Measurements from ENCODE around the gene OR51B6.

Gene OR51B6

DNA sequence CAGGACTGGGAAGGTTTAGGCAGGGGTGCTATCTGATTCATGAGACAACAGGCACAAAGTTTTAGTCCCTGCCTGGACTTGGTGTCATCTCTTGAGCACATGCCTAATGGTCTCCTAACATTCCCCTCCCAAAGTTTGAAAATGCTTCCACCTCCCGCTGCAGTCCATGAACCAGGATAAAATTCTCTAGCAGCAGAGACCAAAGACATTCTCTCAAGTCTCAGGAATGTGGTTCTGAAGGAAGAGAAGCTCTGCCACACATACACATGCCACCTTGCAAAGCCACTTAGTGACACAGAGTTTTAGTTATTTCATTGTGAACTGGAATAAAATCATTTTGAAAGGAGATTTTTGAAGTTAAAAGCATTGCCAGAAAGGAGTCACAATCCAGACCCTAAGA is 15.5 kb downstream of the OR51B6 start:
- no peak for DNase-seq

DNA sequence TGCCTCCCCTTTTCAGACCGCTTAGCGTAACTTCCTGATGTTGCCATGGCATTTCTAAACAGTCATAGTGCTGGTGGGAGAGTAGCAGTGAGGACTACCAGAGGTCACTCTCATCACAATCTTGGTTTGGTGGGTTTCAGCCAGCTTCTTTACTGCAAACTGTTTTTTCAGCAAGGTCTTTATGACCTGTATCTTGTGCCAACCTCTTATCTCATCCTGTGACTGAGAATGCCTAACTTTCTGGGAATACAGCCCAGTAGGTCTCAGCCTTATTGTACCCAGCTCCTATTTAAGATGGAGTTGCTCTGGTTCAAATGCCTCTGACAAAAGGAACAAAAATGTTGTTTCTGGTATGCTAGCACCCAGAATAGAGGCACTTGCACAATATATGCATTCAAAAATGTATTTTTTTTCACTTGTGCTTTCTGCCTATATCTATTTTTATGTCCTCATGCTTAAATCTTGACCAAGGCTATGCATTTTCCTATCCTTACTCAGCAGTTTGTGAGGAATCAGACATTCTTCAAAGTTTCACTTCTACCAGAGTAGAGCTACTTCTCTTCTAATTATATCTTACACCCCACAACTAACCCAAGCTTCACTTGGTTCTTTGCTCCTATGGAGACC is 16.3 kb downstream of the OR51B6 start:
- DNase-seq, result no peak

DNA sequence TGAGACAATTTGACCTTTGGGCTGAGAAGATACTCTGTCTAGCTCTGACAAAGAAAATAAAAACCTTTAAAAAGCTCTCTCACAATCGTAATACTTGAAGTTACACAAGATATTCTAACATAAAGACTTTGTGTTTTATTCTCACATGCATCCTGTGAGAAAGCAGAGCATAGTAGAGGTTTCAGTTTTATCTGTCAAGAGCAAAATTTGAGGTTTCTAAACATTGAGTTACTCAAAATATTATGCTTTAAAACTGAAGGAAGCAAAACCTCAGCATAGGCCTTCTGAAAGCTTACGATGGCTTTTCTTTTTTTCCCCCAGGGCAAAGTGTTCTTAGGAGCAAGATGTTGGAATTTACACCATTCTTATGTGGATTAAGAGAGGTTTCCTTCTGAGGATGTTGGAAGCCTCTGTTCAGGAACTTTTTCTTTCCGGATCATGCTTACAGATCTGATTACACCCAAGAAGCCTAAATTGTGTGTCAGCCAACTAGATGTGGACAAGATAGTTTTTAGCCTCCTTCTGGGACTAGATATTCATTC is 17.3 kb downstream of the OR51B6 start:
- no peak for DNase-seq

DNA sequence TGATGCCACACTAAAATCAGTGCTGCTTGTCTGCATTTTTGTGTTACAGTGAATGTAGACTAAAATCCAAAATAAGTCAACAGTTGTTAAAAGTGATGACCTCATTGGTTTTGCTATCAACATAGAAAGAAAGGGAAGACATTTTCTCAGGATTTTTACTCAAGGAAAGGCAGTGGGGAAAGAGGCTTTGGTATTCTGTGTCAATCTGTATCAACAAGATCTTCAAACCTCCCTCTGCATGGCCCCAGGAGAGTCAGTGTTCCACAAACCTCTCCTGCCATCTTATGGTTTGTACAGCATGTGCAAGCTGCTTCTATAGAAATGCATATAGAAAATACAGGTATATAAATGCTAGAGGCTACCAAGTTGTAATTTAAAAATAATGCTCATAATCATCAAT is 18.5 kb downstream of the OR51B6 start:
- DNase-seq, result no peak

DNA sequence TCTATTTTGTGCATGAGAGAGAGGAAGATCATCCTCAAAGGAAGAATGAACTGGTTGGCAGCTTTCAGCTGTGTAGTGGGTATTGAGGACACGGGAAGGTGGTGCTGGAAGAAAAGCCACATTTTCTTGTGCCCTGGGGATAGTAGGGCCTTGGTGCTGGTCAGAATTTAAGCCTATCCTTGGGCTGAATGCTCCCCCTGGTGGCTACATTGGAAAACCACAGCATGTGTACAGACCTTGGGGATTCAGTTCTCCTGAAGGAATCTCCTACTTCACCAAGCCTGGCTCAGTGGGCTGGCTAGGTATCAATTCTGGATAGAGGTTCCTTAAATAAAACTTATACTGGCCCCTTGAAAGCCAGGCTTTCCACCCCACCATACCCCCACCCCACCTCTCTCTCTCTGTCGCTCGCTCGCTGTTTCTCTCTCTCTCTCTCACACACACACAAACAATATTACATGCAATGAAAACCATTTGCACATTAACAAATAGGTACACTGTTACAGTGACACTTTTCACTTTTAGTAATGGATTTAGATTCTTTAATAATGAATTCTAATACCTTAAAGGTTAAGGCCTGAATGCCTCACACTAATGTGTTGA is 29.5 kb downstream of the OR51B6 start:
- DNase-seq, result no peak

DNA sequence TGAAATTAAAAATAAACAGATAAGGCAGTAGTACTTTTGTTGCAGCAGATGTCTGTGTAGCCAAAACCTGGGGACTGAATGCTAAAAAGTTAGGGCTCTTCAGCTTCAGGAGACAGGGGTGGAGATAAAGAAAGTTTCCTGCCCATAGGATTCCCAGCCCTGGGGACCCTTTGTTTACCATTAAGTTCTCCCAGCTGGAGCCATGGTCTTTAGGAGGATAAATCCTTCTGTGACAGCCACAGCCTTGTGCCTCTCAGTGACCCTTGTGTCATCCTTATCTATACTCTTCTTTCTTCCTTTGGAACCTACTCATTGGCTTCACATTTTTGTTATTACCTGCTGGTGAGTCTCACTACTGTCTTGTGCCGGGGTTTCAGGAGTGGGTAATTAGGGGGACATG is 32.3 kb downstream of the OR51B6 start, which contains the start of gene OR51M1:
TSS of gene OR51M1 (plus strand) at position 237 of the 400 bp plus-strand sequence. CDS start 5,587 bp downstream, outside the sequence.
- DNase-seq, result no peak

DNA sequence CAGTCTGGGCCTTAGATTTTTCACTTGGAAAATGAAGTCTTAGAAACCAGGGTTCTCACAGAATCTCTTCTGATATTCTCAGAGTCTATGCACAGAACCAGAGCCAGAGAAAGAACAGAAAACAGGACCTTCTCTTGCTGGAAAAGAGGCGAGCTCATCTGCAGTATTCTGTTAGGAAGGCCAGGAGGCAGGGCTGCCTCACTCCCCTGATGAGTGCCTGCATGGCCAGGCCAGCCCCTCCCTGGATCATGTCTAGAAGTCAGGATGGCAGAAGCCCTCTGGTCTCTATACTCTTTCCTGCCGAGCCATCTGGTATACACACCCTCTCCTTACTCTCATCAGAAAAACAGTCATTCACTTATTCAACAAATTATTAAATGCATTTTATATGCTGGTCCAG is 33.0 kb downstream of the OR51B6 start:
- DNase-seq, result no peak

DNA sequence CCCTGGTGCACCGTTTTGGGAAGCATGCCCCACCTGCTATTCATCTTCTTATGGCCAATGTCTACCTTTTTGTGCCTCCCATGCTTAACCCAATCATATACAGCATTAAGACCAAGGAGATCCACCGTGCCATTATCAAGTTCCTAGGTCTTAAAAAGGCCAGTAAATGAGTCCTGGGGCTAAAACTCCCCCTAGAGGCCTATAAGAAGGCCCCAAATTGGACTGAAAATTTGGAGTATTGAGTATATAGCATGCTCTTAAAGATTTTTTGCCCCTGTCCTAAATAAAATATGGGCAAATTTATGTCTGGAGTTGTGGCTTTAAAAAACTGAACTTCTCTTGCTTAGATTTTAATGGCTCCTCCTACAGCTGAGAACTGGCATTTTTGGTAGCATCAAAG is 38.9 kb downstream of the OR51B6 start:
- no peak for DNase-seq

DNA sequence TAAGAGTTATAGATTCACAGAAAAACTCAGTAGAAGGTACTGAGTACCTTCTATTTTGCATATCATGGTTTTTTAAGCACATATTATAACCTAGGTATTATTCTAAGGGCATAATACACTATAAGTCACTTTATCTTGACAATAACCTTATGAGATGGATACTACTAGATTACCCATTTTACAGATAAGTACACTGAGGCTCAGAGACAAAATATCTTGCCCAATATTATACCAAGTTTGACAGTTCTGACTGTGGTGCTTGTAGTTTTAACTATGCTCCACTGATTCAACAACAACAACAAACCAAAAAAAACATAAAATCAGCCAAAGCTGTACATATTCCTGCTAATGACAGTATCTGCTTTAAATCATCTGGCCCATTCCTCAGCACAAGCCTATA is 42.8 kb downstream of the OR51B6 start:
- DNase-seq, result no peak

DNA sequence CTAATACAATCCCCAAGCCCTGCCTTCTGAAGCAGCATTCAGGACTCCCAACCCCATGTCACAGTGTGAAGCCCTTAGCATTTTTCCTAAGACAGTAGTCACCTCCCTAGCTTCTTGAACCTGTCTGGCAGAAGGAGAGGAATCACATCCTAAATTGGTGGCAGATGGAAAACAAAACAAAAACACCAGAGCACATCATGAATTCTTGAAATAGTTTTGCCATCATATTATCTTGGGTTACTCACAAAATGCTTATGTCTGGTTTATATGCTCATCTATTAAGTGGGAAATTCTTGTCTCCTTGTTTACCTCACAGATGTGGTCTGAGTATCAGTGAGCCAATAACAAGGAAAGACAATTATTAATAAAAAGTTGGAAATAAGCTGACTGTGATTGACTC is 47.6 kb downstream of the OR51B6 start:
- DNase-seq, result no peak

All from NCI-H2081 treated with DMSO at 0.1 percent for 48 hours (cell line).